ENCODE data around the gene TVP23A. TPM values are rescaled to one million over a fixed set of nuclear protein-coding genes. Genes with fewer than 3 reads are reported as not detected.

The TVP23A gene
- total RNA-seq, 6 experiments from 2014 or later = not detected

GRCh38 chr16:10740000-10740844, 78.4 kb downstream of the TVP23A start:
- no peak for DNase-seq
- H3K4me3 Mint-ChIP-seq = no peak overlapping the region
- H3K36me3 Mint-ChIP-seq (ENCODE audit: low read depth) = peaks cover 4% of the 10 kb centered on the region; the same call in 1 of the 2 replicates
- TF ChIP-seq, protein P1, sequence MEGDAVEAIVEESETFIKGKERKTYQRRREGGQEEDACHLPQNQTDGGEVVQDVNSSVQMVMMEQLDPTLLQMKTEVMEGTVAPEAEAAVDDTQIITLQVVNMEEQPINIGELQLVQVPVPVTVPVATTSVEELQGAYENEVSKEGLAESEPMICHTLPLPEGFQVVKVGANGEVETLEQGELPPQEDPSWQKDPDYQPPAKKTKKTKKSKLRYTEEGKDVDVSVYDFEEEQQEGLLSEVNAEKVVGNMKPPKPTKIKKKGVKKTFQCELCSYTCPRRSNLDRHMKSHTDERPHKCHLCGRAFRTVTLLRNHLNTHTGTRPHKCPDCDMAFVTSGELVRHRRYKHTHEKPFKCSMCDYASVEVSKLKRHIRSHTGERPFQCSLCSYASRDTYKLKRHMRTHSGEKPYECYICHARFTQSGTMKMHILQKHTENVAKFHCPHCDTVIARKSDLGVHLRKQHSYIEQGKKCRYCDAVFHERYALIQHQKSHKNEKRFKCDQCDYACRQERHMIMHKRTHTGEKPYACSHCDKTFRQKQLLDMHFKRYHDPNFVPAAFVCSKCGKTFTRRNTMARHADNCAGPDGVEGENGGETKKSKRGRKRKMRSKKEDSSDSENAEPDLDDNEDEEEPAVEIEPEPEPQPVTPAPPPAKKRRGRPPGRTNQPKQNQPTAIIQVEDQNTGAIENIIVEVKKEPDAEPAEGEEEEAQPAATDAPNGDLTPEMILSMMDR (IDR thresholded peaks at IDR 0.05) = no peak
- no peaks in the 10 kb centered on the region; the same call in 1 of the 2 replicates for H3K27me3 Mint-ChIP-seq (ENCODE audit: insufficient read depth)
- H3K27ac Mint-ChIP-seq = peak overlapping the region; percentile 4; the same call in 1 of the 2 replicates
- H3K4me1 Mint-ChIP-seq (ENCODE audit: low read depth) = peaks cover 48% of the 10 kb centered on the region
- H3K9me3 Mint-ChIP-seq = no peaks in the 10 kb centered on the region

GRCh38 chr16:10738231-10739077, 80.1 kb downstream of the TVP23A start:
- peaks cover 39% of the 10 kb centered on the region for H3K4me1 Mint-ChIP-seq (ENCODE audit: low read depth)
- H3K27me3 Mint-ChIP-seq (ENCODE audit: insufficient read depth) = no peaks in the 10 kb centered on the region
- peaks cover under 1% of the 10 kb centered on the region; the same call in 1 of the 2 replicates for H3K36me3 Mint-ChIP-seq (ENCODE audit: low read depth)
- no peak overlapping the region for H3K4me3 Mint-ChIP-seq
- H3K9me3 Mint-ChIP-seq = peaks cover 1% of the 10 kb centered on the region
- peak; percentile 75 for DNase-seq
- peak overlapping the region; percentile 76 for H3K27ac Mint-ChIP-seq
- TF ChIP-seq, protein P1 (IDR thresholded peaks at IDR 0.05) = no peak

GRCh38 chr16:10737068-10737625, 81.4 kb downstream of the TVP23A start:
- DNase-seq = peak; percentile 42
- Mint-ChIP-seq H3K9me3 (peaks cover 6% of the 10 kb centered on the region), H3K27me3 (ENCODE audit: insufficient read depth) (no peaks in the 10 kb centered on the region), H3K36me3 (ENCODE audit: low read depth) (peaks cover 4% of the 10 kb centered on the region; the same call in 1 of the 2 replicates), H3K4me3 (no peak overlapping the region), H3K4me1 (ENCODE audit: low read depth) (peaks cover 28% of the 10 kb centered on the region), H3K27ac (no peak overlapping the region)
- TF ChIP-seq, protein P1 (IDR thresholded peaks at IDR 0.05) = peak; percentile 98

DNA sequence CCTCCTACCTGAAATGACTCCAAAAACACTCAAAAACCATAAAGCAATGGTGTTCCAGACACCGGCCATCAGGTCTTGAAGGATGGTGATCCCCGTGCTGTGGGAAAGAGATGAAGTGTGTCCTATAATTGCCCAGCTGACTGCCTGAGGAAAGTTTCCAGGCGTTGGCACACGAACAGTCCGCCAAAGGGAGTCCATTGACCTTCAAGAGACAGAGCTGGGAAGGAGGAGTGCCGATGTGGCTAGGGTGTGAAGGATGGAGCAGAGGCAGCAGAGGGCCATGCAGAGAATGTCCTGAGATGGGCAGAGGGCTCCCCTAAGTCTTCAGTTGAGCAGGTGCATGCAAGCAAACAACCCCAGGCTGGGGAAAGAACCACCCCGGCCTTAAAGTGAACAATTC, 86.8 kb downstream of the TVP23A start:
- no peak for DNase-seq
- Mint-ChIP-seq H3K4me3 (no peak overlapping the region), H3K27me3 (ENCODE audit: insufficient read depth) (no peaks in the 10 kb centered on the region), H3K27ac (no peak overlapping the region), H3K36me3 (ENCODE audit: low read depth) (peaks cover 4% of the 10 kb centered on the region; the same call in 1 of the 2 replicates), H3K4me1 (ENCODE audit: low read depth) (peaks cover under 1% of the 10 kb centered on the region; the same call in 1 of the 2 replicates), H3K9me3 (peaks cover 6% of the 10 kb centered on the region)
- TF ChIP-seq, protein P1 (IDR thresholded peaks at IDR 0.05) = no peak

Measured in HFFc6 (cell line).